GM18907 (cell line): ENCODE measurements around the gene MGAT5.

Experiments used
- ATAC-seq: cut with Tn5 transposase; IDR thresholded peaks from one replicate; pipeline ENCODE4 v1.9.1; 2021; ENCODE audit warnings: mild to moderate bottlenecking, moderate library complexity; ENCODE audit not compliant: unreplicated experiment

Gene MGAT5

GRCh38 chr2:134491771-134492441 is 238.0 kb downstream of the MGAT5 start:
- ATAC-seq: no peak

- no peak for ATAC-seq
Measured at GRCh38 chr2:134493797-134494196, 239.9 kb downstream of the MGAT5 start.

GRCh38 chr2:134498654-134499053 is 244.8 kb downstream of the MGAT5 start:
- no peak for ATAC-seq

GRCh38 chr2:134499307-134499926 is 245.5 kb downstream of the MGAT5 start:
- ATAC-seq: no peak

GRCh38 chr2:134500211-134500935 is 246.5 kb downstream of the MGAT5 start:
- ATAC-seq: no peak

- no peak for ATAC-seq
Measured at GRCh38 chr2:134501476-134502091, 247.7 kb downstream of the MGAT5 start.

GRCh38 chr2:134502104-134502503 is 248.2 kb downstream of the MGAT5 start:
- no peak for ATAC-seq
